ENCODE measurements around the gene UBASH3A.

Gene UBASH3A

DNA sequence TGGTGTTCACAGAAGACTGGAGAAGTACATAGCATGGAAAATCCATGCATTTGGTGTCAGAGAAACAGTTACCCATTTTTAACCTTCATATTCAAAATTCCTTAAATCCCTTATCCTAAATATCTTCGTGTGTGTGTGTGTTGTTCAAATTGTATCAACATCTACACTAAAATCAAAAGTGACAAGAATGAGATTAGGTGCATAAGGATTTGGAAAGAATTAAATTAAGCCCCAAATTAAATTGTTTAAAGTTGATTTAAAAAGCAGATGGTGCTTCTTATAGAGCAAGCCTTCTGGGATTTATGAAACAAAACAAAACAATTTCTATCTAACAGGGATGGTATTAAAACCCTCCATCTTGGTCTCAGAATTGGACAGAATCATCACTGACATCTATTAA, 87.6 kb downstream of the UBASH3A start:
- no peak for DNase-seq (ENCODE audit: low read depth)

DNA sequence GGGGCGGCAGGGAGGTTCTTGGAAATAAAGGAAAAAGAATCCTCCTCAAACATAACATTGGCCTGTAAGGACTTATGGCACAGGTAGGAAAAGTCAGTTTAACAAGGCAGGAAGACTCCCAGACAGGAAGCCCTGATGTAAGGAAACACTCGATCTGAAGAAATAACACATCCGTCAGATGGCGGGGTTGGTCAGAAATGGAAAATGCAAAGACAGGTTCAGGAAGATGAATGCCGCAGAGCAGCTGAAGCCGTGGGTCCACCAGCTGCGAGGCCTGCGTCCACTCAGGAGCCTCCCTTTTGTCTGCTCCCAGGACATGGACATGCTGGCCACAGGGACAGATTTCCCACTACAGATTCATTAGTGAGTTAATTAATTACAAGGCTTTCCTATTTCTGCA, 88.5 kb downstream of the UBASH3A start:
- DNase-seq (ENCODE audit: low read depth), result no peak

DNA sequence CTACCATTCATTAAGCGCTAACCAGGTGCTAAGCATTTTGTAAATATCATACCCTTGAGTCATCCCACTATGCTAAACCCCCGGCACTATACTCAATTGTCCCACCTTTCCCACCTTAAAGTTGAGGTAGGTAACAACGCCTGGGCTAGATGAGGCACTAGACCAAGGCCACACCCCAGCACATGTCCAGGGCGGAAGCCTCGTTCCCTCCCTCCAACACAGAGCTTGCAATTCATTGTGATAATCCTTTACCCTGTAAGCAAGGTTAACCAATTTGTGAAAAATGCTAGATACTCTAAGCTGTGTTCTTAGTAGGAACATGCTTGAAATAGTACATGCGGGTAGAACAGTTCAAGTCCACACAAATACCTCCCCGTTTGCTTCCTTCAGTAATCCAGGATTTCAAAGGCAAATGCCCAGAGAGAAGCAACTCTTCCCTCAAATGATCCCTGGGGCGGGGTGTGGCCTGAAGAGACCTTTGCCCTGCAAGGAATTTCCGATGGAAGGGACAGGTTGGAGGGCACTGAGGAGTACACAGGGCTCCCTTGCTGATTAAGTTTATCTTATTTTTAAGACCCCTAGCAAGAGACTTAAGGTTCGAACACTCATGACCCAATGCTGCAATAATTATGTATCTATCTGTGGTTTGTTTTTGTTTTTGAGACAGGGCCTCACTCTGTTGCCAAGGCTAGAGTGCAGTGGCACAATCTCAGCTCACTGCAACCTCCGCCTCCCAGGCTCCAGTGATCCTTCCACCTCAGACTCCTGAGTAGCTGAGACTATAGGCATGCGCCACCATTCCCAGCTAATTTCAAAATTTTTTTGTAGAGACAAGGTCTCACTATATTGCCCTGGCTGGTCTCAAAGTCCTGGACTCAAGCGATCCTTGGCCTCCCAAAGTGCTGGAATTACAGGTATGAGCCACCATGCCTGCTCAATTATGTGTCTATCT, 89.7 kb downstream of the UBASH3A start:
- DNase-seq (ENCODE audit: low read depth), result no peak

DNA sequence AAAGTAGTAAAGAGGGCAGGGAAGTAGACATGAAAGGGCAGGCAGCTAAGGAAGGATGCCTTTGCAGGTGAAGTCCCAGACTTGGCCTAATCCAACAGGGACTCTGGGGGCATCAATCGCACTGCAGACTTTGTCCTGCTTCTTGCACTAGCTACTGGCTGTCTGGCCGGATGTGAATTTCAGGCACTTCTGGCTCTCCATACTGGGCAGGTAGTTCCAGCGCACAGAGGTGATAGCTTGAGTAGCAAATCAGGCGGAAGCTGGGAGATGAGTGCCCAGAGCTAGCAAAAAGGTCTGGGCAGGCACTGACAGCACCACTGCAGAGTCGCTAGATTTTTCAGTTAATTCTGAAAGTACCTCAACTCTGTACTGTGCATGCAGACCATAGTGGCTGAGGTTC, 91.3 kb downstream of the UBASH3A start:
- DNase-seq (ENCODE audit: low read depth), result no peak

DNA sequence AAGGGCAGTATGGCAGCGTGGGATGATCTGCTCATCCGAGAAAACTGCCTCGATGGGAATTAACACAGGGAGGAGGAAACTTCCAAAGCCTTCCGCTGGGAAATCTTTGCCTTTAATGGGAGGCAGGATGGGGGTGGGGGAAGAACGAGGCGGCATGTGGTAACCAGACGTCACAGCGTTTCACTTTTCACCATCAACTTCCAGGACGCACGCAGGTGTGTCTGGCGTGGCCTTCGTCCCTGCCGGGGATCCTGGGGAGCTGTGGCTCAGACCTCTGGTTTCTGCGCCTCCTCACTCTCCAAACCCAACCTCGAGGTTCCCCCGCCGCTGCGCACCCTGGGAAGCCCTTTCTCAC, 92.0 kb downstream of the UBASH3A start:
- DNase-seq (ENCODE audit: low read depth), result no peak

DNA sequence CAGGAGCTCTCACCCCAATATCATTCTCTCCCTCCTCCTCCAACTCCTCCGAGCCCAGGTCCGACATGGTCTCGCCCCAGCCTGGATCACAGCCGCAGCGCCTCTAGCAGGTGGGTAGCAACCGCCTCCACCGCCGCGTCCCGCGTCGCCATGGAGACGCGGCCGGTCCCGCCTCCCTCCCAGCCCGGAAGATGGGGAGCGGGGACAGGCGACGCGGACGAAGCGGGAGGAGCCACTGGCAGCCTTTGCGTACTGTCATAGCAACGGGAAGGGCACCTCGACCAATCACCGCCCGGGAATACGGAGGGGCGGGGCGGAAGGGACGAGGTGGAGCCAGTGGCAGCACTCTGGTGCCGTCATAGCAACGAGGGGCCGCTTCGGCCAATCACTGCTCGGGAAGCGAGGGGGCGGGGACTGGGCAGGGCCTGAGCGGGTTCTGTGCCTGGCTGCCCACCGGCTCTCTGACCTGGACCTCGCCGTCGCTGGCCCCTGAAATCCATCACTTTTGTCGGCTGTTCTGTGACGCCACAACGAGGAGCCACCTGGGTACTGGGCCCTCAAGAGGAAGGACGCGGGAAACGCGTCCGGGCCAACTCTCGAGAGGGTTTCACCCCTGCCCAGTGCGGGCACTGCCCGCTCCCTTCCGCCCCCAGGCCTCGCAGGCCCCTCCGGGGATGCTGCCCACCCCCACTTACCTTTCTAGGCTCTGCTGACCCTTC, 92.6 kb downstream of the UBASH3A start, which contains the start of gene RSPH1:
TSS of gene RSPH1 (minus strand) at position 105 of the 719 bp plus-strand sequence. CDS start at position 67, 38 bp downstream.
- peak; percentile 99 for DNase-seq (ENCODE audit: low read depth)

DNA sequence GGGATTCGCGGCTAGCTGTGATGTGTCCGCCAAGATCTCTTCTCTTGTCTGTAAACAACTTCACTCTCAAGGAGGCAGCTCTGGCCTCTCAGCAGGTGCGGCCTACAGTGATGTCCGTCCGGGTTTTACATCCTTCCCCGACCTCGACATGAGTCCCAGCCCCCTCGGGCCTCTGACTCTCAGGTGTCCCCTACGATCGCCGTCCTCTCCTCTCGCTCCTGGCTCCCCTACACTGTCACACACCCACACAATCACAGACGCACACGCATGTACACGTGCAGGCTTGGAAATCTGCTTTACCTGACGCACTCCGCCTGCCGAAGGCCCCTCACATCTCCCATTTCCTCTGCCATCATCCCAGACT, 93.1 kb downstream of the UBASH3A start:
- DNase-seq (ENCODE audit: low read depth), result no peak

All from stimulated activated CD8-positive, alpha-beta memory T cell treated with anti-CD3 and anti-CD28 coated beads, Interleukin-7, amount 100 ng/mL, for 24 hours (primary cell).